PC-3 (cell line): ENCODE measurements around the gene UNCX.

Source experiments
- CTCF ChIP-seq: fragments of 300-600 bp; sonication (generic); conservative IDR thresholded peaks from 2 replicates; pipeline ENCODE4 v1.5.1; 2017; ENCODE audit warnings: antibody characterized with exemption, low read depth, mild to moderate bottlenecking, low read length
- EZH2 ChIP-seq: fragments of 300-600 bp; sonication (generic); IDR thresholded peaks from one replicate; pipeline ENCODE4 v1.6.1; 2017; ENCODE audit warnings: antibody characterized with exemption, mild to moderate bottlenecking, low read length; ENCODE audit not compliant: unreplicated experiment
- EZH2phosphoT487 ChIP-seq: fragments of 300-600 bp; sonication (generic); IDR thresholded peaks from 2 replicates; pipeline ENCODE4 v1.6.1; 2018; ENCODE audit warnings: mild to moderate bottlenecking, antibody characterized with exemption, low read length, borderline replicate concordance

- TF ChIP-seq CTCF (no peak), EZH2 (no peak), EZH2phosphoT487 (no peak)
Observed at GRCh38 chr7:1204460-1205140, 28.1 kb upstream of the UNCX start.
